Body of pancreas (tissue), 4 donors: Measurements from ENCODE around the gene KRTAP4-8.

Experiments used
- CTCF ChIP-seq, 7 experiments: fragments of 450-650 bp in 4 of 7; fragments of 200-600 bp in 3 of 7; sonication (generic) in 3 of 7; IDR thresholded peaks; one replicate each; pipeline ENCODE4 v1.5.1; 2016 to 2019; ENCODE audit warnings: antibody characterized with exemption in 7 of 7
- POLR2A ChIP-seq, 3 donors: fragments of 450-650 bp; IDR thresholded peaks; one replicate each; pipeline ENCODE4 v1.6.1; 2016; ENCODE audit warnings: antibody characterized with exemption in 3 of 3, mild to moderate bottlenecking in 2 of 3

- TF ChIP-seq CTCF (IDR thresholded peaks at IDR 0.05), result no peak
- TF ChIP-seq POLR2A (IDR thresholded peaks at IDR 0.05), result no peak
Measured at GRCh38 chr17:41098481-41098880, 539 bp upstream of the KRTAP4-8 start.
